ENCODE results near the gene NDC80. TPM values are rescaled to one million over a fixed set of nuclear protein-coding genes. Genes with fewer than 3 reads are reported as not detected.

The NDC80 gene
- total RNA-seq, 1 donor from 2014 or later: not detected

GRCh38 chr18:2654169-2654927 lies 83.0 kb downstream of the NDC80 start:
- peaks cover 3 to 21% of the 10 kb centered on the region in 2 donors for H3K4me1 ChIP-seq

GRCh38 chr18:2654928-2655177 lies 83.5 kb downstream of the NDC80 start:
- Histone ChIP-seq H3K36me3 (no peaks in the 10 kb centered on the region), H3K4me3 (peak overlapping the region; percentile 83 to 95), H3K27me3 (no peaks in the 10 kb centered on the region), H3K27ac (peak overlapping the region; percentile 97 to 98), H3K4me1 (peaks cover 3 to 25% of the 10 kb centered on the region in 2 donors), H3K9me3 (no peaks in the 10 kb centered on the region)
- intact Hi-C loops (cut with DNase I): loop anchor here (1.0 to 5.0 kb wide), 5 partner anchors 84 to 1943 kb away; partner anchors contain the start of genes ENOSF1, METTL4, MYL12A and NDC80
- DNase-seq (ENCODE audit: low spot score in 2 of 2): no peak
- no peak for TF ChIP-seq CTCF (IDR thresholded peaks at IDR 0.05)

More at GRCh38 chr18:2654169-2654927, 83.0 kb downstream of the NDC80 start:
- Histone ChIP-seq H3K4me3 (peak overlapping the region; percentile 83 to 95), H3K27me3 (no peaks in the 10 kb centered on the region), H3K36me3 (no peaks in the 10 kb centered on the region), H3K27ac (peak overlapping the region; percentile 97 to 98), H3K9me3 (no peaks in the 10 kb centered on the region)
- intact Hi-C loops (cut with DNase I): no loop called here
- no peak for TF ChIP-seq CTCF (IDR thresholded peaks at IDR 0.05)
- DNase-seq (ENCODE audit: low spot score in 2 of 2): no peak

GRCh38 chr18:2655178-2655953 lies 84.0 kb downstream of the NDC80 start, which contains the start of gene SMCHD1:
Gene SMCHD1, plus strand, starts transcription at chr18:2655726. Its CDS starts 350 bp downstream, at chr18:2656076.
- no peaks in the 10 kb centered on the region for H3K36me3 ChIP-seq
- H3K27me3 ChIP-seq: no peaks in the 10 kb centered on the region
- H3K27ac ChIP-seq: peak within 1 kb of the TSS; percentile 97 to 98
- DNase-seq (ENCODE audit: low spot score in 2 of 2): peak; percentile 66 to 93
- peak within 1 kb of the TSS; percentile 83 to 95 for H3K4me3 ChIP-seq
- TF ChIP-seq CTCF (IDR thresholded peaks at IDR 0.05): no peak
- peaks cover 3 to 27% of the 10 kb centered on the region in 2 donors for H3K4me1 ChIP-seq
- H3K9me3 ChIP-seq: no peaks in the 10 kb centered on the region
- intact Hi-C loops (cut with DNase I): loop anchor here (1.0 to 5.0 kb wide), 5 partner anchors 84 to 1943 kb away; partner anchors contain the start of genes ENOSF1, METTL4, MYL12A and NDC80

- Histone ChIP-seq H3K4me1 (peaks cover 3 to 27% of the 10 kb centered on the region in 2 donors), H3K9me3 (no peaks in the 10 kb centered on the region), H3K27ac (peak overlapping the region; percentile 97 to 98), H3K4me3 (peak overlapping the region; percentile 83 to 95), H3K36me3 (no peaks in the 10 kb centered on the region), H3K27me3 (no peaks in the 10 kb centered on the region)
- no peak for DNase-seq (ENCODE audit: low spot score in 2 of 2)
- TF ChIP-seq CTCF (IDR thresholded peaks at IDR 0.05): no peak
- intact Hi-C loops (cut with DNase I): loop anchor here (1.0 to 5.0 kb wide), 5 partner anchors 85 to 1944 kb away; partner anchors contain the start of genes ENOSF1, METTL4, MYL12A and NDC80
These were observed 84.5 kb downstream of the NDC80 start for GRCh38 chr18:2655954-2656236.

- TF ChIP-seq CTCF (IDR thresholded peaks at IDR 0.05): no peak
These were observed 85.1 kb downstream of the NDC80 start for GRCh38 chr18:2656237-2656980.

More at GRCh38 chr18:2656237-2656980, 85.1 kb downstream of the NDC80 start:
- peak overlapping the region; percentile 97 to 98 for H3K27ac ChIP-seq
- peak in 1 of 2 donors; percentile 80 for DNase-seq (ENCODE audit: low spot score in 2 of 2)
- H3K4me1 ChIP-seq: peaks cover 3 to 27% of the 10 kb centered on the region in 2 donors
- no peaks in the 10 kb centered on the region for H3K36me3 ChIP-seq
- H3K27me3 ChIP-seq: no peaks in the 10 kb centered on the region
- peak overlapping the region; percentile 83 to 95 for H3K4me3 ChIP-seq
- intact Hi-C loops (cut with DNase I): loop anchor here (5.0 kb wide), 3 partner anchors 201 to 1944 kb away; partner anchors contain the start of gene ENOSF1
- H3K9me3 ChIP-seq: no peaks in the 10 kb centered on the region

Data from ascending aorta (tissue), 2 donors.